Measurements from ENCODE around the gene SYP. TPM values are rescaled to one million over a fixed set of nuclear protein-coding genes. Genes with fewer than 3 reads are reported as not detected.
"Not testable (repeated sequence)": the region's sequence is repeated elsewhere in the genome, so short reads cannot be mapped to it uniquely, and the experiment has no call there.

Gene SYP
- total and polyA plus RNA-seq, 2 experiments from 2014 or later: 1.4 to 2.1 TPM

GRCh38 chrX:49147282-49147681, 52.7 kb downstream of the SYP start:
- Histone ChIP-seq H3K79me2 (no peaks in the 10 kb centered on the region), H3K4me2 (no peak overlapping the region), H3K27ac (no peak overlapping the region), H3K36me3 (replicated peaks; ENCODE audit: insufficient read depth, low read depth) (no peaks in the 10 kb centered on the region), H3K9me3 (ENCODE audit: low read depth) (no peaks in the 10 kb centered on the region), H3K9me2 (replicated peaks; ENCODE audit: insufficient read depth) (no peaks in the 10 kb centered on the region), H3K4me3 (no peak overlapping the region), H3K27me3 (no peaks in the 10 kb centered on the region), H2AFZ (no peak overlapping the region), H4K20me1 (ENCODE audit: insufficient read depth, poor library complexity, severe bottlenecking) (no peaks in the 10 kb centered on the region), H3K4me1 (ENCODE audit: insufficient read depth) (no peaks in the 10 kb centered on the region)
- WGBS (ENCODE audit: low lambda C conversion rate, missing lambda C conversion rate): 88% methylated on average over 8 of the region's 8 CpGs
- no peak for DNase-seq (ENCODE audit: low spot score)
- no peak for TF ChIP-seq EZH2phosphoT487 (IDR thresholded peaks at IDR 0.05; ENCODE audit: low read depth, severe bottlenecking, unreplicated experiment)
- TF ChIP-seq CTCF (IDR thresholded peaks at IDR 0.05; ENCODE audit: poor library complexity): no peak
- no peak for TF ChIP-seq EZH2 (IDR thresholded peaks at IDR 0.05; ENCODE audit: borderline replicate concordance)

GRCh38 chrX:49143154-49143553, 56.8 kb downstream of the SYP start:
- not testable (repeated sequence) for H2AFZ ChIP-seq; H3K27me3 ChIP-seq; H4K20me1 ChIP-seq (ENCODE audit: insufficient read depth, poor library complexity, severe bottlenecking); H3K79me2 ChIP-seq; H3K4me1 ChIP-seq (ENCODE audit: insufficient read depth); H3K4me3 ChIP-seq; H3K36me3 ChIP-seq (replicated peaks; ENCODE audit: insufficient read depth, low read depth); H3K9me2 ChIP-seq (replicated peaks; ENCODE audit: insufficient read depth); H3K4me2 ChIP-seq; H3K27ac ChIP-seq; DNase-seq (ENCODE audit: low spot score)
- WGBS (ENCODE audit: low lambda C conversion rate, missing lambda C conversion rate): 70% methylated on average over 7 of the region's 7 CpGs
- H3K9me3 ChIP-seq (ENCODE audit: low read depth): peaks cover 16% of the 10 kb centered on the region

GRCh38 chrX:49142264-49142663, 57.7 kb downstream of the SYP start:
- H3K9me2 ChIP-seq (replicated peaks; ENCODE audit: insufficient read depth); H3K4me3 ChIP-seq; H3K36me3 ChIP-seq (replicated peaks; ENCODE audit: insufficient read depth, low read depth); H3K4me1 ChIP-seq (ENCODE audit: insufficient read depth); DNase-seq (ENCODE audit: low spot score); H3K79me2 ChIP-seq; H3K4me2 ChIP-seq; H3K27ac ChIP-seq; H3K27me3 ChIP-seq; H2AFZ ChIP-seq; H4K20me1 ChIP-seq (ENCODE audit: insufficient read depth, poor library complexity, severe bottlenecking): not testable (repeated sequence)
- H3K9me3 ChIP-seq (ENCODE audit: low read depth): peaks cover 16% of the 10 kb centered on the region
- WGBS (ENCODE audit: low lambda C conversion rate, missing lambda C conversion rate): 75% methylated on average over 9 of the region's 9 CpGs

GRCh38 chrX:49139713-49140112, 60.3 kb downstream of the SYP start:
- H3K27ac ChIP-seq: no peak overlapping the region
- no peak overlapping the region for H3K4me3 ChIP-seq
- no peaks in the 10 kb centered on the region for H4K20me1 ChIP-seq (ENCODE audit: insufficient read depth, poor library complexity, severe bottlenecking)
- H3K9me2 ChIP-seq (replicated peaks; ENCODE audit: insufficient read depth): no peaks in the 10 kb centered on the region
- H3K9me3 ChIP-seq (ENCODE audit: low read depth): peaks cover 16% of the 10 kb centered on the region
- no peak for DNase-seq (ENCODE audit: low spot score)
- H2AFZ ChIP-seq: no peak overlapping the region
- no peaks in the 10 kb centered on the region for H3K4me1 ChIP-seq (ENCODE audit: insufficient read depth)
- no peaks in the 10 kb centered on the region for H3K27me3 ChIP-seq
- TF ChIP-seq EZH2 (IDR thresholded peaks at IDR 0.05; ENCODE audit: borderline replicate concordance) (no peak), CTCF (IDR thresholded peaks at IDR 0.05; ENCODE audit: poor library complexity) (no peak), EZH2phosphoT487 (IDR thresholded peaks at IDR 0.05; ENCODE audit: low read depth, severe bottlenecking, unreplicated experiment) (no peak)
- no peaks in the 10 kb centered on the region for H3K36me3 ChIP-seq (replicated peaks; ENCODE audit: insufficient read depth, low read depth)
- H3K79me2 ChIP-seq: no peaks in the 10 kb centered on the region
- H3K4me2 ChIP-seq: no peak overlapping the region
- 80% methylated on average over 4 of the region's 4 CpGs for WGBS (ENCODE audit: low lambda C conversion rate, missing lambda C conversion rate)

Small RNAs within 50 kb of the gene (small RNA-seq; reads per million reads assigned to genes)
- not detected for gene RN7SL262P

Other genes starting within 250 kb of the SYP start
- gene OTUD5, start 242.6 kb downstream of the SYP start, total RNA-seq: 27.7 and 32.5 TPM in 2 replicates
- gene OTUD5, start 242.6 kb downstream of the SYP start, polyA plus RNA-seq: 49.9 and 51.2 TPM in 2 replicates
- gene KCND1, start 228.3 kb downstream of the SYP start, total RNA-seq: 0.64 and 0.87 TPM in 2 replicates
- gene KCND1, start 228.3 kb downstream of the SYP start, polyA plus RNA-seq: 2.0 and 3.2 TPM in 2 replicates
- gene GRIPAP1, start 197.9 kb downstream of the SYP start, total RNA-seq: 17.8 and 20.2 TPM in 2 replicates
- gene GRIPAP1, start 197.9 kb downstream of the SYP start, polyA plus RNA-seq: 30.6 and 31.4 TPM in 2 replicates
- 37.0 and 38.3 TPM in 2 replicates for gene TFE3, start 156.8 kb downstream of the SYP start, total RNA-seq
- gene TFE3, start 156.8 kb downstream of the SYP start, polyA plus RNA-seq: 59.8 and 80.0 TPM in 2 replicates
- gene CCDC120, start 141.2 kb downstream of the SYP start, total RNA-seq: 5.1 and 7.0 TPM in 2 replicates
- gene CCDC120, start 141.2 kb downstream of the SYP start, polyA plus RNA-seq: 19.1 and 19.3 TPM in 2 replicates
- 4.1 and 6.7 TPM in 2 replicates for gene PRAF2, start 126.2 kb downstream of the SYP start, total RNA-seq
- gene PRAF2, start 126.2 kb downstream of the SYP start, polyA plus RNA-seq: 59.7 and 76.9 TPM in 2 replicates
- gene WDR45, start 120.3 kb downstream of the SYP start, total RNA-seq: 59.6 and 69.5 TPM in 2 replicates
- 67.7 and 74.7 TPM in 2 replicates for gene WDR45, start 120.3 kb downstream of the SYP start, polyA plus RNA-seq
- gene GPKOW, start 76.5 kb downstream of the SYP start, total RNA-seq: 23.1 and 26.4 TPM in 2 replicates
- gene GPKOW, start 76.5 kb downstream of the SYP start, polyA plus RNA-seq: 22.5 and 22.7 TPM in 2 replicates
- 5.0 and 6.5 TPM in 2 replicates for gene MAGIX, start 37.4 kb downstream of the SYP start, total RNA-seq
- gene MAGIX, start 37.4 kb downstream of the SYP start, polyA plus RNA-seq: 7.1 and 13.4 TPM in 2 replicates
- 27.5 and 34.9 TPM in 2 replicates for gene PLP2, start 28.3 kb downstream of the SYP start, total RNA-seq
- 110 and 118 TPM in 2 replicates for gene PLP2, start 28.3 kb downstream of the SYP start, polyA plus RNA-seq
- gene PRICKLE3, start 13.8 kb downstream of the SYP start, total RNA-seq: 2.8 and 6.1 TPM in 2 replicates
- gene PRICKLE3, start 13.8 kb downstream of the SYP start, polyA plus RNA-seq: 9.3 and 15.7 TPM in 2 replicates
- gene CACNA1F, start 33.1 kb upstream of the SYP start, total RNA-seq: 0.04 and 1.6 TPM in 2 replicates
- 0.27 and 0.44 TPM in 2 replicates for gene CACNA1F, start 33.1 kb upstream of the SYP start, polyA plus RNA-seq
- gene CCDC22, start 35.3 kb upstream of the SYP start, total RNA-seq: 12.7 and 21.5 TPM in 2 replicates
- 12.3 and 14.8 TPM in 2 replicates for gene CCDC22, start 35.3 kb upstream of the SYP start, polyA plus RNA-seq
- gene FOXP3, start 64.5 kb upstream of the SYP start, total RNA-seq: 0.03 TPM in 1 of 2 replicates, not detected in the other
- not detected in 2 replicates for gene FOXP3, start 64.5 kb upstream of the SYP start, polyA plus RNA-seq
- 6.4 and 6.8 TPM in 2 replicates for gene PPP1R3F, start 69.6 kb upstream of the SYP start, total RNA-seq
- gene PPP1R3F, start 69.6 kb upstream of the SYP start, polyA plus RNA-seq: 7.3 and 10.2 TPM in 2 replicates
- gene GAGE10, start 103.5 kb upstream of the SYP start, total RNA-seq: not detected in 2 replicates
- gene GAGE10, start 103.5 kb upstream of the SYP start, polyA plus RNA-seq: not detected in 2 replicates
- gene GAGE12J, start 121.8 kb upstream of the SYP start, total RNA-seq: not detected in 2 replicates
- gene GAGE12J, start 121.8 kb upstream of the SYP start, polyA plus RNA-seq: not detected in 2 replicates
- not detected in 2 replicates for gene GAGE13, start 131.4 kb upstream of the SYP start, total RNA-seq
- not detected in 2 replicates for gene GAGE13, start 131.4 kb upstream of the SYP start, polyA plus RNA-seq

All from hepatocyte (in vitro differentiated cells).